ENCODE measurements around the gene KIF22.

KIF22 gene

GRCh38 chr16:29842732-29843346 is 52.3 kb downstream of the KIF22 start:
- WGBS (ENCODE audit: insufficient coverage, insufficient read length): no CpG with 5 or more reads among the region's 9 CpGs
- no peak for DNase-seq (ENCODE audit: low read depth, low spot score)
- Histone ChIP-seq H3K9me3 (ENCODE audit: control insufficient read depth, insufficient read depth, low read length) (no peaks in the 10 kb centered on the region), H3K4me1 (ENCODE audit: control insufficient read depth, insufficient read depth, low read length) (no peaks in the 10 kb centered on the region), H3K4me3 (ENCODE audit: low read length) (no peak overlapping the region), H3K36me3 (ENCODE audit: control insufficient read depth, insufficient read depth, low read length) (no peaks in the 10 kb centered on the region), H3K27me3 (ENCODE audit: control insufficient read depth, insufficient read depth, low read length) (no peaks in the 10 kb centered on the region), H3K27ac (ENCODE audit: low read length) (no peak overlapping the region)

- no peaks in the 10 kb centered on the region for H3K36me3 ChIP-seq (ENCODE audit: control insufficient read depth, insufficient read depth, low read length)
- WGBS (ENCODE audit: insufficient coverage, insufficient read length): no CpG with 5 or more reads among the region's 8 CpGs
Observed at GRCh38 chr16:29843931-29844330, 53.4 kb downstream of the KIF22 start.

GRCh38 chr16:29844575-29845331 is 54.2 kb downstream of the KIF22 start:
- no peaks in the 10 kb centered on the region for H3K9me3 ChIP-seq (ENCODE audit: control insufficient read depth, insufficient read depth, low read length)
- no peak for DNase-seq (ENCODE audit: low read depth, low spot score)
- WGBS (ENCODE audit: insufficient coverage, insufficient read length): no CpG with 5 or more reads among the region's 28 CpGs
- no peak overlapping the region for H3K4me3 ChIP-seq (ENCODE audit: low read length)
- no peaks in the 10 kb centered on the region for H3K36me3 ChIP-seq (ENCODE audit: control insufficient read depth, insufficient read depth, low read length)
- no peaks in the 10 kb centered on the region for H3K27me3 ChIP-seq (ENCODE audit: control insufficient read depth, insufficient read depth, low read length)
- H3K27ac ChIP-seq (ENCODE audit: low read length): no peak overlapping the region
- no peaks in the 10 kb centered on the region; the same call in 1 of the 2 replicates for H3K4me1 ChIP-seq (ENCODE audit: control insufficient read depth, insufficient read depth, low read length)

More at GRCh38 chr16:29843931-29844330, 53.4 kb downstream of the KIF22 start:
- Histone ChIP-seq H3K27ac (ENCODE audit: low read length) (no peak overlapping the region), H3K4me3 (ENCODE audit: low read length) (no peak overlapping the region), H3K27me3 (ENCODE audit: control insufficient read depth, insufficient read depth, low read length) (no peaks in the 10 kb centered on the region), H3K4me1 (ENCODE audit: control insufficient read depth, insufficient read depth, low read length) (no peaks in the 10 kb centered on the region), H3K9me3 (ENCODE audit: control insufficient read depth, insufficient read depth, low read length) (no peaks in the 10 kb centered on the region)
- no peak for DNase-seq (ENCODE audit: low read depth, low spot score)

- DNase-seq (ENCODE audit: low read depth, low spot score): no peak
- Histone ChIP-seq H3K4me3 (ENCODE audit: low read length) (no peak overlapping the region), H3K36me3 (ENCODE audit: control insufficient read depth, insufficient read depth, low read length) (no peaks in the 10 kb centered on the region), H3K27me3 (ENCODE audit: control insufficient read depth, insufficient read depth, low read length) (no peaks in the 10 kb centered on the region), H3K27ac (ENCODE audit: low read length) (no peak overlapping the region), H3K4me1 (ENCODE audit: control insufficient read depth, insufficient read depth, low read length) (no peaks in the 10 kb centered on the region; the same call in 1 of the 2 replicates), H3K9me3 (ENCODE audit: control insufficient read depth, insufficient read depth, low read length) (no peaks in the 10 kb centered on the region)
- no CpG with 5 or more reads among the region's 18 CpGs for WGBS (ENCODE audit: insufficient coverage, insufficient read length)
Observed at GRCh38 chr16:29845656-29846055, 55.1 kb downstream of the KIF22 start.

- no peaks in the 10 kb centered on the region; the same call in 1 of the 2 replicates for H3K4me1 ChIP-seq (ENCODE audit: control insufficient read depth, insufficient read depth, low read length)
- H3K9me3 ChIP-seq (ENCODE audit: control insufficient read depth, insufficient read depth, low read length): no peaks in the 10 kb centered on the region
- no peak overlapping the region for H3K4me3 ChIP-seq (ENCODE audit: low read length)
- WGBS (ENCODE audit: insufficient coverage, insufficient read length): no CpG with 5 or more reads among the region's 15 CpGs
- no peaks in the 10 kb centered on the region for H3K36me3 ChIP-seq (ENCODE audit: control insufficient read depth, insufficient read depth, low read length)
- peak; percentile 33 for DNase-seq (ENCODE audit: low read depth, low spot score)
- no peaks in the 10 kb centered on the region for H3K27me3 ChIP-seq (ENCODE audit: control insufficient read depth, insufficient read depth, low read length)
- H3K27ac ChIP-seq (ENCODE audit: low read length): no peak overlapping the region
Observed at GRCh38 chr16:29848420-29849297, 58.1 kb downstream of the KIF22 start.

- DNase-seq (ENCODE audit: low read depth, low spot score): no peak
- H3K9me3 ChIP-seq (ENCODE audit: control insufficient read depth, insufficient read depth, low read length): no peaks in the 10 kb centered on the region
- H3K27ac ChIP-seq (ENCODE audit: low read length): no peak overlapping the region
- no CpG with 5 or more reads among the region's 5 CpGs for WGBS (ENCODE audit: insufficient coverage, insufficient read length)
- no peaks in the 10 kb centered on the region for H3K27me3 ChIP-seq (ENCODE audit: control insufficient read depth, insufficient read depth, low read length)
- H3K4me1 ChIP-seq (ENCODE audit: control insufficient read depth, insufficient read depth, low read length): no peaks in the 10 kb centered on the region; the same call in 1 of the 2 replicates
- H3K4me3 ChIP-seq (ENCODE audit: low read length): no peak overlapping the region
- no peaks in the 10 kb centered on the region for H3K36me3 ChIP-seq (ENCODE audit: control insufficient read depth, insufficient read depth, low read length)
Observed at GRCh38 chr16:29849505-29849904, 59.0 kb downstream of the KIF22 start.

GRCh38 chr16:29850998-29851397 is 60.4 kb downstream of the KIF22 start:
- Histone ChIP-seq H3K27me3 (ENCODE audit: control insufficient read depth, insufficient read depth, low read length) (no peaks in the 10 kb centered on the region), H3K4me1 (ENCODE audit: control insufficient read depth, insufficient read depth, low read length) (no peaks in the 10 kb centered on the region; the same call in 1 of the 2 replicates), H3K4me3 (ENCODE audit: low read length) (no peak overlapping the region), H3K9me3 (ENCODE audit: control insufficient read depth, insufficient read depth, low read length) (no peaks in the 10 kb centered on the region), H3K36me3 (ENCODE audit: control insufficient read depth, insufficient read depth, low read length) (no peaks in the 10 kb centered on the region), H3K27ac (ENCODE audit: low read length) (no peak overlapping the region)
- WGBS (ENCODE audit: insufficient coverage, insufficient read length): no CpG with 5 or more reads among the region's 3 CpGs
- DNase-seq (ENCODE audit: low read depth, low spot score): no peak

- DNase-seq (ENCODE audit: low read depth, low spot score): no peak
- H3K27me3 ChIP-seq (ENCODE audit: control insufficient read depth, insufficient read depth, low read length): no peaks in the 10 kb centered on the region
- no CpG with 5 or more reads among the region's 7 CpGs for WGBS (ENCODE audit: insufficient coverage, insufficient read length)
- H3K4me3 ChIP-seq (ENCODE audit: low read length): no peak overlapping the region
- H3K36me3 ChIP-seq (ENCODE audit: control insufficient read depth, insufficient read depth, low read length): no peaks in the 10 kb centered on the region
- no peaks in the 10 kb centered on the region; the same call in 1 of the 2 replicates for H3K4me1 ChIP-seq (ENCODE audit: control insufficient read depth, insufficient read depth, low read length)
- no peaks in the 10 kb centered on the region for H3K9me3 ChIP-seq (ENCODE audit: control insufficient read depth, insufficient read depth, low read length)
- no peak overlapping the region for H3K27ac ChIP-seq (ENCODE audit: low read length)
Observed at GRCh38 chr16:29852654-29853053, 62.1 kb downstream of the KIF22 start.

GRCh38 chr16:29854520-29855100 is 64.1 kb downstream of the KIF22 start:
- WGBS (ENCODE audit: insufficient coverage, insufficient read length): no CpG with 5 or more reads among the region's 5 CpGs
- DNase-seq (ENCODE audit: low read depth, low spot score): no peak
- no peak overlapping the region for H3K27ac ChIP-seq (ENCODE audit: low read length)
- peaks cover 7% of the 10 kb centered on the region for H3K36me3 ChIP-seq (ENCODE audit: control insufficient read depth, insufficient read depth, low read length)
- no peak overlapping the region for H3K4me3 ChIP-seq (ENCODE audit: low read length)
- H3K27me3 ChIP-seq (ENCODE audit: control insufficient read depth, insufficient read depth, low read length): no peaks in the 10 kb centered on the region
- H3K4me1 ChIP-seq (ENCODE audit: control insufficient read depth, insufficient read depth, low read length): no peaks in the 10 kb centered on the region
- H3K9me3 ChIP-seq (ENCODE audit: control insufficient read depth, insufficient read depth, low read length): no peaks in the 10 kb centered on the region

Data from iPS DF 6.9 (cell line).